Right lobe of liver (tissue), 4 donors: ENCODE results near the gene PDCD6IP.

Source experiments
- POLR2A ChIP-seq: fragments of 450-650 bp; IDR thresholded peaks from one replicate; pipeline ENCODE4 v1.6.1; 2017; ENCODE audit warnings: antibody characterized with exemption, mild to moderate bottlenecking
- TF ChIP-seq, protein P1 (sequence below), 4 donors: fragments of 200-600 bp in 3 of 4; fragments of 450-650 bp in 1 of 4; IDR thresholded peaks; one replicate each; pipeline versions ENCODE4 v1.5.1 to v1.8.0; 2016 to 2022; ENCODE audit warnings: antibody characterized with exemption in 4 of 4, mild to moderate bottlenecking in 2 of 4
- donor health status: DM: no; HTN: no; CAD: no.
- donor health status: DM: no; HTN: no; CAD: no.
- donor health status: DM: no; HTN: yes; CAD: no.

DNA sequence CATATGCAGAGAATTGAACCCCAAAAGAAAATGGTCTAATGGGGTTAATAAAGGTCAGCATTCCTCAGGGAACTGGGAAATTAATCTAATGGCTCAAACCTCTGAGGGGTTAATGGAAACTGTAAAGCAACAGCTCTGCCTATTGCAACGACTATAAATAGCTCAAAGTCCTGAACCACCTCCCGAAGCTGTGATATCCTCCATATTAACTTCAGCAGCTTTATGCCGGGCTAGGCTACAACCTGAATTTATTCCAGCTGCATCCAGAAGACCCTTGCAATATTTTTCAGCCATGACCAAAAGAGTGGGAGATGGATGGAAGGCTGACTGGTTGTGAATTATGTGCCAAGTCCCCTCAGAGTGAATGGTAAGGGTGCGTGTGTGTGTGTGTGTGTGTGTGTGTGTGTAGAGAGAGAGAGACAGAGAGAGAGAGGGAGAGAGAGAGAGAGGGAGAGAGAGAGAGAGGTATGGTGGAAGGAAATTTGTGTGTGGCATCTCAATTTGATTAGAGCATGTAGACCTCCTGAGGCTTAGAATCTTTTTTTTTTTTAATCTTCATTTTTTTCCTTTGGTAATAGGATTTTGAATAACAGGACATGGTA, 109.9 kb downstream of the PDCD6IP start:
- no peak for TF ChIP-seq POLR2A
- TF ChIP-seq, protein P1, sequence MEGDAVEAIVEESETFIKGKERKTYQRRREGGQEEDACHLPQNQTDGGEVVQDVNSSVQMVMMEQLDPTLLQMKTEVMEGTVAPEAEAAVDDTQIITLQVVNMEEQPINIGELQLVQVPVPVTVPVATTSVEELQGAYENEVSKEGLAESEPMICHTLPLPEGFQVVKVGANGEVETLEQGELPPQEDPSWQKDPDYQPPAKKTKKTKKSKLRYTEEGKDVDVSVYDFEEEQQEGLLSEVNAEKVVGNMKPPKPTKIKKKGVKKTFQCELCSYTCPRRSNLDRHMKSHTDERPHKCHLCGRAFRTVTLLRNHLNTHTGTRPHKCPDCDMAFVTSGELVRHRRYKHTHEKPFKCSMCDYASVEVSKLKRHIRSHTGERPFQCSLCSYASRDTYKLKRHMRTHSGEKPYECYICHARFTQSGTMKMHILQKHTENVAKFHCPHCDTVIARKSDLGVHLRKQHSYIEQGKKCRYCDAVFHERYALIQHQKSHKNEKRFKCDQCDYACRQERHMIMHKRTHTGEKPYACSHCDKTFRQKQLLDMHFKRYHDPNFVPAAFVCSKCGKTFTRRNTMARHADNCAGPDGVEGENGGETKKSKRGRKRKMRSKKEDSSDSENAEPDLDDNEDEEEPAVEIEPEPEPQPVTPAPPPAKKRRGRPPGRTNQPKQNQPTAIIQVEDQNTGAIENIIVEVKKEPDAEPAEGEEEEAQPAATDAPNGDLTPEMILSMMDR (IDR thresholded peaks at IDR 0.05): no peak
